PC-3 (cell line): ENCODE data around the gene BORCS5. TPM values are rescaled to one million over a fixed set of nuclear protein-coding genes. Genes with fewer than 3 reads are reported as not detected.

Source experiments
- ATAC-seq: fragments of 200-7000 bp; cut with Tn5 transposase; 2 replicates; pipeline ENCODE4 v1.9.1; 2020; ENCODE audit warnings: mild to moderate bottlenecking, moderate library complexity
- BruUV-seq: library from RNA; stranded (reverse); fragments of 400-500 nt; replicated peaks from 2 replicates; lab custom pipeline; 2021; lab: Mats Ljungman, UMichigan
- CTCF ChIA-PET: fragments of 300-600 bp; sonication (Branson Sonifier 250); formaldehyde crosslinking; loops from one replicate; lab custom pipeline; 2022; ENCODE audit warnings: antibody characterized with exemption; lab: Charles Lee
- POLR2A ChIA-PET: fragments of 300-600 bp; sonication (Branson Sonifier 250); formaldehyde crosslinking; loops from one replicate; lab custom pipeline; 2022; ENCODE audit warnings: antibody characterized with exemption; ENCODE audit not compliant: unreplicated experiment; lab: Charles Lee
- DNase-seq: peaks from one replicate; pipeline ENCODE4 v3.0.0-alpha.2; 2015
- H2AFZ ChIP-seq: fragments of 300-600 bp; sonication (generic); 2 replicates; pipeline ENCODE4 v1.6.0; 2016; ENCODE audit warnings: antibody characterized with exemption, low read length
- H3F3A ChIP-seq: fragments of 300-600 bp; sonication (generic); one replicate; pipeline ENCODE4 v1.6.0; 2017; ENCODE audit warnings: antibody characterized with exemption, low read length, control low read depth, mild to moderate bottlenecking; ENCODE audit not compliant: unreplicated experiment
- H3K27ac ChIP-seq: fragments of 300-600 bp; sonication (generic); 2 replicates; pipeline ENCODE4 v1.5.1; 2016; ENCODE audit warnings: mild to moderate bottlenecking, low read length
- H3K27me3 ChIP-seq: fragments of 300-600 bp; sonication (generic); 2 replicates; pipeline ENCODE4 v1.6.1; 2016; ENCODE audit warnings: low read length, mixed read lengths
- H3K36me3 ChIP-seq: fragments of 300-600 bp; sonication (generic); 2 replicates; pipeline ENCODE4 v1.6.1; 2016; ENCODE audit warnings: low read depth, mixed run types, low read length, mixed read lengths
- H3K4me1 ChIP-seq: fragments of 300-600 bp; sonication (generic); 2 replicates; pipeline ENCODE4 v1.5.1; 2016; ENCODE audit warnings: low read length; ENCODE audit not compliant: insufficient read depth
- H3K4me2 ChIP-seq: fragments of 300-600 bp; sonication (generic); 2 replicates; pipeline ENCODE4 v1.6.0; 2016; ENCODE audit warnings: low read length
- H3K4me3 ChIP-seq: fragments of 300-600 bp; sonication (generic); 2 replicates; pipeline ENCODE4 v1.5.1; 2016; ENCODE audit warnings: mild to moderate bottlenecking, low read length, mixed read lengths
- H3K79me2 ChIP-seq: fragments of 300-600 bp; sonication (generic); 2 replicates; pipeline ENCODE4 v1.6.1; 2017; ENCODE audit warnings: low read length, mixed read lengths
- H3K9ac ChIP-seq: fragments of 300-600 bp; sonication (generic); 2 replicates; pipeline ENCODE4 v1.6.0; 2016; ENCODE audit warnings: mild to moderate bottlenecking, low read length
- H3K9me2 ChIP-seq: fragments of 300-600 bp; sonication (generic); replicated peaks from 2 replicates; pipeline ENCODE4 v1.6.1; 2016; ENCODE audit warnings: mixed run types, low read length, mixed read lengths
- H3K9me3 ChIP-seq: fragments of 300-600 bp; sonication (generic); 2 replicates; pipeline ENCODE4 v1.6.1; 2016; ENCODE audit warnings: low read length, mixed read lengths
- H4K20me1 ChIP-seq: fragments of 300-600 bp; sonication (generic); 2 replicates; pipeline ENCODE4 v1.6.1; 2016; ENCODE audit warnings: low read length, mixed read lengths
- EZH2 ChIP-seq: fragments of 300-600 bp; sonication (generic); IDR thresholded peaks from one replicate; pipeline ENCODE4 v1.6.1; 2017; ENCODE audit warnings: antibody characterized with exemption, mild to moderate bottlenecking, low read length; ENCODE audit not compliant: unreplicated experiment
- EZH2phosphoT487 ChIP-seq: fragments of 300-600 bp; sonication (generic); IDR thresholded peaks from 2 replicates; pipeline ENCODE4 v1.6.1; 2018; ENCODE audit warnings: mild to moderate bottlenecking, antibody characterized with exemption, low read length, borderline replicate concordance
- intact Hi-C: fragments of 100-400 bp; cut with micrococcal nuclease; formaldehyde crosslinking; loops from 2 replicates; pipeline ENCODE4 v1.9.0; 2023
- total RNA-seq: library from RNA; depleted of rRNA; stranded (reverse); fragments of >200 nt; gene quantifications from 2 replicates; pipeline ENCODE4 v1.2.3, GENCODE V29; 2014
- TF ChIP-seq, protein P1 (sequence below): fragments of 300-600 bp; sonication (generic); conservative IDR thresholded peaks from 2 replicates; pipeline ENCODE4 v1.5.1; 2017; ENCODE audit warnings: antibody characterized with exemption, low read depth, mild to moderate bottlenecking, low read length

The BORCS5 gene
- total RNA-seq, 1 experiment from 2014 or later: 2.3 TPM

- Histone ChIP-seq H2AFZ (no peak overlapping the region), H3K79me2 (no peaks in the 10 kb centered on the region), H3K4me2 (no peak overlapping the region), H3K9ac (no peak overlapping the region), H3K27me3 (no peaks in the 10 kb centered on the region), H4K20me1 (no peaks in the 10 kb centered on the region), H3K36me3 (no peaks in the 10 kb centered on the region; the same call in 1 of the 2 replicates), H3K9me3 (no peaks in the 10 kb centered on the region), H3K9me2 (no peaks in the 10 kb centered on the region), H3K4me1 (peaks cover 1% of the 10 kb centered on the region; the same call in 1 of the 2 replicates), H3K4me3 (no peak overlapping the region), H3K27ac (no peak overlapping the region), H3F3A (no peaks in the 10 kb centered on the region)
- TF ChIP-seq EZH2 (no peak), EZH2phosphoT487 (no peak)
- TF ChIP-seq, protein P1, sequence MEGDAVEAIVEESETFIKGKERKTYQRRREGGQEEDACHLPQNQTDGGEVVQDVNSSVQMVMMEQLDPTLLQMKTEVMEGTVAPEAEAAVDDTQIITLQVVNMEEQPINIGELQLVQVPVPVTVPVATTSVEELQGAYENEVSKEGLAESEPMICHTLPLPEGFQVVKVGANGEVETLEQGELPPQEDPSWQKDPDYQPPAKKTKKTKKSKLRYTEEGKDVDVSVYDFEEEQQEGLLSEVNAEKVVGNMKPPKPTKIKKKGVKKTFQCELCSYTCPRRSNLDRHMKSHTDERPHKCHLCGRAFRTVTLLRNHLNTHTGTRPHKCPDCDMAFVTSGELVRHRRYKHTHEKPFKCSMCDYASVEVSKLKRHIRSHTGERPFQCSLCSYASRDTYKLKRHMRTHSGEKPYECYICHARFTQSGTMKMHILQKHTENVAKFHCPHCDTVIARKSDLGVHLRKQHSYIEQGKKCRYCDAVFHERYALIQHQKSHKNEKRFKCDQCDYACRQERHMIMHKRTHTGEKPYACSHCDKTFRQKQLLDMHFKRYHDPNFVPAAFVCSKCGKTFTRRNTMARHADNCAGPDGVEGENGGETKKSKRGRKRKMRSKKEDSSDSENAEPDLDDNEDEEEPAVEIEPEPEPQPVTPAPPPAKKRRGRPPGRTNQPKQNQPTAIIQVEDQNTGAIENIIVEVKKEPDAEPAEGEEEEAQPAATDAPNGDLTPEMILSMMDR: no peak
- intact Hi-C loops: no loop called here
- no peak for DNase-seq
- ChIA-PET POLR2A (no interaction called here), CTCF (no interaction called here)
- BruUV-seq: no TSS peak
- no peak for ATAC-seq
Observed at GRCh38 chr12:12481631-12482030, 124.8 kb downstream of the BORCS5 start.

DNA sequence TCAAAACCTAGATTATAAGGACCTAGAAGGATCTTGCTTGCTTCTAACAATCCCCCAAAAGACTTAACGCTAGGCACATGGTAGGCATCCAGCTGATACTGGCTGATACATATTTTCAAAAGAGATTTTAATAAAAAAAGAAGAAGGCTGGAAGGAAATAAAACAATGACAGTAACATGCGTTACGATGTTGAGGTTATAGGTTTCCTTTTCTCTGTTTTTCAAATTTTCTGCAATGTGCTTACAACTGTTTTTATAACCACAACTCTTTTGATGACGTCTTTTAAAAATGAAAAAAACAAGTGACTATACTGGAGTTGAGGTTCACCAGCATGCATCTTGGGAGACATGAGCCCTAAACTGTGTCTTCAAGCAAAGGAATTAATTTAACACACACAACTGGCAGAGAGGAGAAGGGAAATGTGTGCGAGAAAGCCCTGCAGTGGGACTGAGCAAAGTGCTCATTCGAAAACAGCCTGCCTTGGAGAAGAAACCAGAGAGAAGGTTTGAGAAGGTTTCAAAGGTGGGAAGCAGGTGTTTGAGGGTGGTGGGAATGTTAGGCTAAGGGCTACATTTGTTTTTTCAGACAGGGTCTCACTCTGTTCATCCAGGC, 125.4 kb downstream of the BORCS5 start:
- Histone ChIP-seq H3K9ac (no peak overlapping the region), H4K20me1 (no peaks in the 10 kb centered on the region), H3F3A (no peaks in the 10 kb centered on the region), H3K9me2 (no peaks in the 10 kb centered on the region), H3K4me3 (no peak overlapping the region), H3K36me3 (no peaks in the 10 kb centered on the region; the same call in 1 of the 2 replicates), H3K27me3 (no peaks in the 10 kb centered on the region), H2AFZ (no peak overlapping the region), H3K9me3 (no peaks in the 10 kb centered on the region), H3K4me1 (peaks cover 8% of the 10 kb centered on the region), H3K27ac (no peak overlapping the region), H3K79me2 (no peaks in the 10 kb centered on the region), H3K4me2 (no peak overlapping the region)
- TF ChIP-seq EZH2phosphoT487: no peak
- POLR2A ChIA-PET: no interaction called here
- ATAC-seq (no peak), DNase-seq (no peak)
- CTCF ChIA-PET: no interaction called here
- intact Hi-C loops: no loop called here
- no TSS peak for BruUV-seq

DNA sequence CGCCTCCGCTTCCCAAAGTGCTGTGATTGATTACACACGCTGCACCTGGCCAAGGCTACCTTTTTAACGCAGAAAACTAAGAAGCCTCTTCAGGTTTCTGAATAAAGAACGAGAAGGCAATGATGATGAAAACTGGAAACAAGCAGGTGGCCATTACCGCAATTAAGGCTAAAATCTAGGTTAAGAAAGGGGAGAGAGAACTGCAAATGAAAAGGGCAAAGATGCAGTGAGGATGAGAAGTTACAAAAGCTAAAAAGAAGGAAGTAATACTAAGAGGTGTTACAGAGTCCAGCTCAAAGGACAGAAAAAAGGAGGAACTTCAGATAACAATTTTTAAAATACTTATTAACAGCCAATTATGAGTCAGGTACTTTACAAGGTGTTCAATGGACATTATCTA, 126.1 kb downstream of the BORCS5 start:
- DNase-seq: no peak
- Histone ChIP-seq H3K9ac (no peak overlapping the region), H3K4me2 (no peak overlapping the region), H3K27me3 (no peaks in the 10 kb centered on the region), H3K4me3 (no peak overlapping the region), H3K36me3 (no peaks in the 10 kb centered on the region; the same call in 1 of the 2 replicates), H3F3A (no peaks in the 10 kb centered on the region), H3K9me2 (no peaks in the 10 kb centered on the region), H2AFZ (no peak overlapping the region), H4K20me1 (no peaks in the 10 kb centered on the region), H3K4me1 (peaks cover 11% of the 10 kb centered on the region), H3K79me2 (no peaks in the 10 kb centered on the region), H3K27ac (no peak overlapping the region), H3K9me3 (no peaks in the 10 kb centered on the region)
- no peak for ATAC-seq
- no TSS peak for BruUV-seq
- TF ChIP-seq EZH2: no peak
- TF ChIP-seq, protein P1: no peak
- no peak for TF ChIP-seq EZH2phosphoT487
- intact Hi-C loops: no loop called here
- ChIA-PET POLR2A (no interaction called here), CTCF (no interaction called here)
